SK-N-SH (cell line): Measurements from ENCODE around the gene HHIP. TPM values are rescaled to one million over a fixed set of nuclear protein-coding genes. Genes with fewer than 3 reads are reported as not detected.

Experiments
- CTCF ChIA-PET: fragments of 300-600, 350-600 bp; formaldehyde crosslinking; extraction: SDS; loops from one replicate; lab custom pipeline; 2021; lab: Yijun Ruan, JAX
- POLR2A ChIA-PET: fragments of 350-600 bp; sonication (Branson Sonifier 250); formaldehyde crosslinking; extraction: SDS; loops from one replicate; lab custom pipeline; 2020; ENCODE audit warnings: antibody characterized with exemption, inconsistent platforms; lab: Yijun Ruan, JAX
- DNase-seq: peaks from one replicate; pipeline ENCODE4 v3.0.0; 2012
- H2AFZ ChIP-seq: fragments of 200-600 bp; sonication (generic); 2 replicates; pipeline ENCODE4 v1.8.1; 2016; ENCODE audit warnings: antibody characterized with exemption, mild to moderate bottlenecking, low read depth
- H3F3A ChIP-seq: fragments of 200-600 bp; sonication (generic); replicated peaks from 2 replicates; pipeline ENCODE3; 2016; ENCODE audit warnings: antibody characterized with exemption, mild to moderate bottlenecking; ENCODE audit not compliant: insufficient read depth
- H3K27ac ChIP-seq, 2 experiments: fragments of 200-500 bp in 1 of 2; fragments of 200-600 bp in 1 of 2; sonication (Bioruptor generic) in 1 of 2; sonication (generic), shearing (Covaris generic) in 1 of 2; 2 replicates each; pipeline versions ENCODE4 v1.5.1 to v1.6.1; 2014 to 2016; ENCODE audit warnings: low read depth in 2 of 2, inconsistent platforms in 1 of 2, low read length in 1 of 2, mild to moderate bottlenecking in 1 of 2, mixed read lengths in 1 of 2
- H3K27me3 ChIP-seq: fragments of 200-600 bp; sonication (generic), shearing (Covaris generic); 2 replicates; pipeline ENCODE4 v1.6.1; 2016; ENCODE audit warnings: mixed run types; ENCODE audit not compliant: insufficient read depth
- H3K36me3 ChIP-seq, 2 experiments: fragments of 200-500 bp in 1 of 2; fragments of 200-600 bp in 1 of 2; sonication (Bioruptor generic) in 1 of 2; sonication (generic) in 1 of 2; replicated peaks in 1 of 2; 2 replicates each; pipeline versions ENCODE3 to v1.5.1; 2014 to 2016; ENCODE audit warnings: low read length in 1 of 2, mild to moderate bottlenecking in 1 of 2; ENCODE audit not compliant: insufficient read depth in 2 of 2, control insufficient read depth in 1 of 2
- H3K4me1 ChIP-seq, 2 experiments: fragments of 200-500 bp in 1 of 2; fragments of 200-600 bp in 1 of 2; sonication (Bioruptor generic) in 1 of 2; sonication (generic), shearing (Covaris generic) in 1 of 2; 2 replicates each; pipeline versions ENCODE4 v1.5.1 to v1.6.1; 2014 to 2016; ENCODE audit warnings: low read depth in 1 of 2, low read length in 1 of 2, mixed run types in 1 of 2; ENCODE audit not compliant: insufficient read depth in 2 of 2, control insufficient read depth in 1 of 2
- H3K4me2 ChIP-seq: fragments of 200-600 bp; sonication (generic), shearing (Covaris generic); 2 replicates; pipeline ENCODE4 v1.6.1; 2017; ENCODE audit warnings: mixed run types
- H3K4me3 ChIP-seq, 2 experiments: fragments of 200-500 bp in 1 of 2; fragments of 200-600 bp in 1 of 2; sonication (Bioruptor generic) in 1 of 2; sonication (generic), shearing (Covaris generic) in 1 of 2; 2 replicates each; pipeline versions ENCODE4 v1.5.1 to v1.8.1; 2014 to 2016; ENCODE audit warnings: low read depth in 2 of 2, inconsistent platforms in 1 of 2, low read length in 1 of 2, mild to moderate bottlenecking in 1 of 2, mixed read lengths in 1 of 2, moderate library complexity in 1 of 2
- H3K79me2 ChIP-seq: fragments of 200-600 bp; sonication (generic); 2 replicates; pipeline ENCODE4 v1.8.1; 2017; ENCODE audit warnings: mild to moderate bottlenecking; ENCODE audit not compliant: insufficient read depth
- H3K9ac ChIP-seq: fragments of 200-600 bp; sonication (generic); 2 replicates; pipeline ENCODE4 v1.6.1; 2017; ENCODE audit warnings: mixed run types
- H3K9me2 ChIP-seq: fragments of 200-600 bp; sonication (generic); 2 replicates; pipeline ENCODE4 v1.6.1; 2017; ENCODE audit warnings: mixed run types
- H3K9me3 ChIP-seq: fragments of 200-600 bp; sonication (generic); 2 replicates; pipeline ENCODE4 v1.6.1; 2017; ENCODE audit warnings: mixed run types, mild to moderate bottlenecking, moderate library complexity
- H4K20me1 ChIP-seq: fragments of 200-600 bp; sonication (generic); 2 replicates; pipeline ENCODE4 v1.6.1; 2017; ENCODE audit warnings: mild to moderate bottlenecking, mixed run types; ENCODE audit not compliant: insufficient read depth
- EZH2phosphoT487 ChIP-seq: fragments of 200-600 bp; sonication (generic); IDR thresholded peaks from 2 replicates; pipeline ENCODE4 v1.6.1; 2017; ENCODE audit warnings: low read depth, mixed run types, mild to moderate bottlenecking, antibody characterized with exemption, moderate library complexity, borderline replicate concordance
- FOXJ3 ChIP-seq: sonication (generic); formaldehyde crosslinking; IDR thresholded peaks from 2 replicates; pipeline ENCODE4 v1.5.1; 2020; ENCODE audit warnings: mild to moderate bottlenecking, missing genetic modification reagents
- FOXM1 ChIP-seq: IDR thresholded peaks from 2 replicates; pipeline ENCODE4 v1.4.0; 2012; ENCODE audit warnings: low read depth, mild to moderate bottlenecking
- GABPA ChIP-seq: IDR thresholded peaks from 2 replicates; pipeline ENCODE4 v1.4.0; 2012; ENCODE audit warnings: low read depth, mild to moderate bottlenecking
- GATA2 ChIP-seq: sonication (generic); formaldehyde crosslinking; IDR thresholded peaks from 2 replicates; pipeline ENCODE4 v1.5.0; 2020; ENCODE audit warnings: mild to moderate bottlenecking, missing genetic modification reagents
- JUND ChIP-seq: IDR thresholded peaks from 2 replicates; pipeline ENCODE4 v1.4.0; 2012
- MEF2A ChIP-seq: IDR thresholded peaks from 2 replicates; pipeline ENCODE4 v1.4.0; 2012; ENCODE audit warnings: low read depth, borderline replicate concordance
- MXI1 ChIP-seq: IDR thresholded peaks from 2 replicates; pipeline ENCODE4 v1.6.1; 2012; ENCODE audit warnings: mild to moderate bottlenecking, low read depth, low read length, improper control_type of control experiment
- RFX5 ChIP-seq: IDR thresholded peaks from 2 replicates; pipeline ENCODE4 v1.6.1; 2012; ENCODE audit warnings: mild to moderate bottlenecking, improper control_type of control experiment, low read length
- SMC3 ChIP-seq: IDR thresholded peaks from 2 replicates; pipeline ENCODE4 v1.6.1; 2012; ENCODE audit warnings: low read depth, low read length, improper control_type of control experiment
- TCF12 ChIP-seq: IDR thresholded peaks from 2 replicates; pipeline ENCODE4 v1.4.0; 2012
- WGBS: methylation state at CpG from one replicate; pipeline ENCODE4 v1.1.6; 2017; ENCODE audit warnings: low lambda C conversion rate; 5-methylcytosine and 5-hydroxymethylcytosine counted together
- polyA plus RNA-seq, 3 experiments: library from polyadenylated mRNA; depleted of rRNA; stranded (reverse); fragments of >200 nt; gene quantifications; 2 replicates each; pipeline ENCODE4 v1.2.3, GENCODE V29; 2012
- TF ChIP-seq, protein P1 (sequence below): fragments of 200-600 bp; sonication (generic); IDR thresholded peaks from 2 replicates; pipeline ENCODE4 v1.6.1; 2017; ENCODE audit warnings: antibody characterized with exemption, mild to moderate bottlenecking, moderate library complexity
- TF ChIP-seq, protein P2 (sequence below): IDR thresholded peaks from 2 replicates; pipeline ENCODE4 v1.6.1; 2012; ENCODE audit warnings: mild to moderate bottlenecking, low read depth, low read length, moderate library complexity
- TF ChIP-seq, protein P3 (sequence below): IDR thresholded peaks from 2 replicates; pipeline ENCODE4 v1.4.0; 2012; ENCODE audit warnings: low read depth, borderline replicate concordance

Gene HHIP
- polyA plus RNA-seq, 1 of the 3 experiments (the other 2 are of a cell fraction): 3.5 TPM

- peak; percentile 62 for DNase-seq
- no peaks in the 10 kb centered on the region for H3K9me3 ChIP-seq
- TF ChIP-seq JUND (no peak), GABPA (no peak), RFX5 (no peak), FOXM1 (no peak), MXI1 (no peak), FOXJ3 (CRISPR knock-in tag) (no peak)
- TF ChIP-seq, protein P1, sequence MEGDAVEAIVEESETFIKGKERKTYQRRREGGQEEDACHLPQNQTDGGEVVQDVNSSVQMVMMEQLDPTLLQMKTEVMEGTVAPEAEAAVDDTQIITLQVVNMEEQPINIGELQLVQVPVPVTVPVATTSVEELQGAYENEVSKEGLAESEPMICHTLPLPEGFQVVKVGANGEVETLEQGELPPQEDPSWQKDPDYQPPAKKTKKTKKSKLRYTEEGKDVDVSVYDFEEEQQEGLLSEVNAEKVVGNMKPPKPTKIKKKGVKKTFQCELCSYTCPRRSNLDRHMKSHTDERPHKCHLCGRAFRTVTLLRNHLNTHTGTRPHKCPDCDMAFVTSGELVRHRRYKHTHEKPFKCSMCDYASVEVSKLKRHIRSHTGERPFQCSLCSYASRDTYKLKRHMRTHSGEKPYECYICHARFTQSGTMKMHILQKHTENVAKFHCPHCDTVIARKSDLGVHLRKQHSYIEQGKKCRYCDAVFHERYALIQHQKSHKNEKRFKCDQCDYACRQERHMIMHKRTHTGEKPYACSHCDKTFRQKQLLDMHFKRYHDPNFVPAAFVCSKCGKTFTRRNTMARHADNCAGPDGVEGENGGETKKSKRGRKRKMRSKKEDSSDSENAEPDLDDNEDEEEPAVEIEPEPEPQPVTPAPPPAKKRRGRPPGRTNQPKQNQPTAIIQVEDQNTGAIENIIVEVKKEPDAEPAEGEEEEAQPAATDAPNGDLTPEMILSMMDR: peak; percentile 53
- H3K9ac ChIP-seq: peak overlapping the region; percentile 60
- peak overlapping the region; percentile 65 for H2AFZ ChIP-seq
- no peaks in the 10 kb centered on the region for H3K36me3 ChIP-seq
- peaks cover 10% of the 10 kb centered on the region for H3F3A ChIP-seq
- whole genome bisulfite sequencing: 3% methylated on average over 21 of the region's 22 CpGs
- peaks cover 50% of the 10 kb centered on the region for H3K79me2 ChIP-seq
- H3K4me2 ChIP-seq: peak overlapping the region; percentile 84
- ChIA-PET POLR2A (no interaction called here), CTCF (no interaction called here)
- peak overlapping the region in 1 of 2 experiments; percentile 53; a peak in 2 of 4 replicates for H3K27ac ChIP-seq
- peak overlapping the region; percentile 43 to 72; a peak in 3 of 4 replicates for H3K4me3 ChIP-seq
- H3K27me3 ChIP-seq: peaks cover 9% of the 10 kb centered on the region; the same call in 1 of the 2 replicates
- H4K20me1 ChIP-seq: no peaks in the 10 kb centered on the region
- no peaks in the 10 kb centered on the region for H3K9me2 ChIP-seq
- H3K4me1 ChIP-seq: no peaks in the 10 kb centered on the region; a peak in 1 of 4 replicates
Measured at GRCh38 chr4:144646523-144647094, 653 bp downstream of the HHIP start.

DNA sequence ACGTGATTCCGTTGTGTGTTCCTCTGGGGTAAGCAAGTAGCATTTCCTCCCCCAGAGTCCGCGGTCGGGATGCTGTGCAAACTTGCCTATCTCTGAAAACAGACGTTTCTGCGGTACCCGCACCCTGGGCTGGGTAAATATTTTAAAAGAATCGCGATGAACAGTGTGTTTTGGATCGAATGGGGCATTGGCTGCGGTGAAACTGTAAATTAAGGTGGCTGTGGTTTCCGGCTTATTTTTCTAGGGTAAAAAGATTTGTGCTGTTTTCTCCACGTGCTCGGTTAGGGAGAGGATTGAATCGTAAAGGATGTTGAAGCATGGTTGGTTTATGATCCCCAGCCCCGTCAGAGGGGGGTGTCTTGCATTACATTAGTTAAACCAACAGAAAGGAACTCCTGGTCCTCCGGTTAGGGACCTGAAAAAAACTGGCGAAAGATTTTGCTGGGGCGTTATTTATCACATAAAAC, 1.2 kb downstream of the HHIP start:
- Histone ChIP-seq H3K9me3 (no peaks in the 10 kb centered on the region), H2AFZ (peak overlapping the region; percentile 65), H3K4me1 (no peaks in the 10 kb centered on the region; a peak in 1 of 4 replicates), H3K36me3 (no peaks in the 10 kb centered on the region), H3K79me2 (peaks cover 50% of the 10 kb centered on the region), H3K27me3 (peaks cover 9% of the 10 kb centered on the region; the same call in 1 of the 2 replicates), H3K4me3 (peak overlapping the region; percentile 43 to 72; a peak in 3 of 4 replicates), H3K9me2 (no peaks in the 10 kb centered on the region), H3K27ac (no peak overlapping the region; a peak in 1 of 4 replicates), H3F3A (peaks cover 9% of the 10 kb centered on the region), H3K4me2 (peak overlapping the region; percentile 84), H3K9ac (peak overlapping the region; percentile 60), H4K20me1 (no peaks in the 10 kb centered on the region)
- ChIA-PET CTCF (no interaction called here), POLR2A (no interaction called here)
- under 1% methylated on average over 20 of the region's 20 CpGs for WGBS
- DNase-seq: peak; percentile 10
- TF ChIP-seq, protein P1: no peak
- no peak for TF ChIP-seq MXI1
- no peak for TF ChIP-seq SMC3
- no peak for TF ChIP-seq EZH2phosphoT487
- TF ChIP-seq, protein P2, sequence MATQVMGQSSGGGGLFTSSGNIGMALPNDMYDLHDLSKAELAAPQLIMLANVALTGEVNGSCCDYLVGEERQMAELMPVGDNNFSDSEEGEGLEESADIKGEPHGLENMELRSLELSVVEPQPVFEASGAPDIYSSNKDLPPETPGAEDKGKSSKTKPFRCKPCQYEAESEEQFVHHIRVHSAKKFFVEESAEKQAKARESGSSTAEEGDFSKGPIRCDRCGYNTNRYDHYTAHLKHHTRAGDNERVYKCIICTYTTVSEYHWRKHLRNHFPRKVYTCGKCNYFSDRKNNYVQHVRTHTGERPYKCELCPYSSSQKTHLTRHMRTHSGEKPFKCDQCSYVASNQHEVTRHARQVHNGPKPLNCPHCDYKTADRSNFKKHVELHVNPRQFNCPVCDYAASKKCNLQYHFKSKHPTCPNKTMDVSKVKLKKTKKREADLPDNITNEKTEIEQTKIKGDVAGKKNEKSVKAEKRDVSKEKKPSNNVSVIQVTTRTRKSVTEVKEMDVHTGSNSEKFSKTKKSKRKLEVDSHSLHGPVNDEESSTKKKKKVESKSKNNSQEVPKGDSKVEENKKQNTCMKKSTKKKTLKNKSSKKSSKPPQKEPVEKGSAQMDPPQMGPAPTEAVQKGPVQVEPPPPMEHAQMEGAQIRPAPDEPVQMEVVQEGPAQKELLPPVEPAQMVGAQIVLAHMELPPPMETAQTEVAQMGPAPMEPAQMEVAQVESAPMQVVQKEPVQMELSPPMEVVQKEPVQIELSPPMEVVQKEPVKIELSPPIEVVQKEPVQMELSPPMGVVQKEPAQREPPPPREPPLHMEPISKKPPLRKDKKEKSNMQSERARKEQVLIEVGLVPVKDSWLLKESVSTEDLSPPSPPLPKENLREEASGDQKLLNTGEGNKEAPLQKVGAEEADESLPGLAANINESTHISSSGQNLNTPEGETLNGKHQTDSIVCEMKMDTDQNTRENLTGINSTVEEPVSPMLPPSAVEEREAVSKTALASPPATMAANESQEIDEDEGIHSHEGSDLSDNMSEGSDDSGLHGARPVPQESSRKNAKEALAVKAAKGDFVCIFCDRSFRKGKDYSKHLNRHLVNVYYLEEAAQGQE: no peak
- no peak for TF ChIP-seq GATA2
- TF ChIP-seq TCF12: no peak
- TF ChIP-seq MEF2A: no peak
- TF ChIP-seq, protein P3, sequence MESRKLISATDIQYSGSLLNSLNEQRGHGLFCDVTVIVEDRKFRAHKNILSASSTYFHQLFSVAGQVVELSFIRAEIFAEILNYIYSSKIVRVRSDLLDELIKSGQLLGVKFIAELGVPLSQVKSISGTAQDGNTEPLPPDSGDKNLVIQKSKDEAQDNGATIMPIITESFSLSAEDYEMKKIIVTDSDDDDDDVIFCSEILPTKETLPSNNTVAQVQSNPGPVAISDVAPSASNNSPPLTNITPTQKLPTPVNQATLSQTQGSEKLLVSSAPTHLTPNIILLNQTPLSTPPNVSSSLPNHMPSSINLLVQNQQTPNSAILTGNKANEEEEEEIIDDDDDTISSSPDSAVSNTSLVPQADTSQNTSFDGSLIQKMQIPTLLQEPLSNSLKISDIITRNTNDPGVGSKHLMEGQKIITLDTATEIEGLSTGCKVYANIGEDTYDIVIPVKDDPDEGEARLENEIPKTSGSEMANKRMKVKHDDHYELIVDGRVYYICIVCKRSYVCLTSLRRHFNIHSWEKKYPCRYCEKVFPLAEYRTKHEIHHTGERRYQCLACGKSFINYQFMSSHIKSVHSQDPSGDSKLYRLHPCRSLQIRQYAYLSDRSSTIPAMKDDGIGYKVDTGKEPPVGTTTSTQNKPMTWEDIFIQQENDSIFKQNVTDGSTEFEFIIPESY: no peak
